Neutrophil (primary cell): ENCODE measurements around the gene EIF4EBP3.
"Not testable (repeated sequence)": the region's sequence is repeated elsewhere in the genome, so short reads cannot be mapped to it uniquely, and the experiment has no call there.

Source experiments
- H3K27ac ChIP-seq: fragments of 200-600 bp; sonication (generic); 2 replicates; pipeline ENCODE4 v1.5.1; 2016; ENCODE audit warnings: mild to moderate bottlenecking, moderate library complexity
- H3K27me3 ChIP-seq: fragments of 200-600 bp; sonication (generic); 2 replicates; pipeline ENCODE4 v1.6.0; 2016; ENCODE audit warnings: mild to moderate bottlenecking
- H3K36me3 ChIP-seq: fragments of 200-600 bp; sonication (generic); 2 replicates; pipeline ENCODE4 v1.5.1; 2017
- H3K4me1 ChIP-seq, 2 experiments: fragments of 200-600 bp in 1 of 2; sonication (generic) in 1 of 2; 1 replicate in 1 of 2; 2 replicates in 1 of 2; pipeline versions ENCODE4 v1.5.1 to v1.6.1; 2013 to 2016; ENCODE audit warnings: low read depth in 1 of 2, low read length in 1 of 2, mild to moderate bottlenecking in 1 of 2, moderate library complexity in 1 of 2; ENCODE audit not compliant: control insufficient read depth in 1 of 2, insufficient read depth in 1 of 2
- H3K4me3 ChIP-seq, 2 experiments: fragments of 200-600 bp in 1 of 2; sonication (generic) in 1 of 2; 1 replicate in 1 of 2; 2 replicates in 1 of 2; pipeline ENCODE4 v1.5.1; 2013 to 2016; ENCODE audit warnings: low read depth in 1 of 2, low read length in 1 of 2, mild to moderate bottlenecking in 1 of 2, moderate library complexity in 1 of 2
- H3K9me3 ChIP-seq: fragments of 200-600 bp; sonication (generic); 2 replicates; pipeline ENCODE4 v1.5.1; 2016
- TF ChIP-seq, protein P1 (sequence below): fragments of 200-600 bp; sonication (generic); IDR thresholded peaks from 2 replicates; pipeline ENCODE4 v1.5.1; 2016; ENCODE audit warnings: antibody characterized with exemption

Gene EIF4EBP3

DNA sequence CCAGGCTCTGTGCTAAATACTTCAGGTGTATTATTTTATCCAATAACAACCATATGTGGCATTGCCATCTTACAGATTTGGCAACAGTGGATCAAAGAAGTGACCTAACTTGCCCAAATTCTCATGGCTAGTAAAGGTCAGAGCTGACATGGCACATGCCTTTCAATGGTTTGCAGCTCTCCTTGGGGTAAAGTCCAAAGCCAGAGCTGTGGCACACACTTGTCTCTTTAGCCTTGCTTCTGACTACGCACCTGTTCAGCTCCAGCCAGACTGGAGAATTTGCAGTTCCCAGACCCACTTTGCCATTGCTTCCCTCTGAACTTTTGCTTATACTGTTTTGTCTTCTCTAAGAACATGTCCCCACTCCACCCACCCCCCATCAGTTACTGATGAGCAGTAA is 23.0 kb downstream of the EIF4EBP3 start:
- Histone ChIP-seq H3K27me3 (no peaks in the 10 kb centered on the region), H3K4me3 (no peak overlapping the region), H3K4me1 (peaks cover 20 to 37% of the 10 kb centered on the region in 2 experiments), H3K36me3 (peaks cover 5% of the 10 kb centered on the region), H3K9me3 (no peaks in the 10 kb centered on the region), H3K27ac (peak overlapping the region; percentile 94)
- TF ChIP-seq, protein P1, sequence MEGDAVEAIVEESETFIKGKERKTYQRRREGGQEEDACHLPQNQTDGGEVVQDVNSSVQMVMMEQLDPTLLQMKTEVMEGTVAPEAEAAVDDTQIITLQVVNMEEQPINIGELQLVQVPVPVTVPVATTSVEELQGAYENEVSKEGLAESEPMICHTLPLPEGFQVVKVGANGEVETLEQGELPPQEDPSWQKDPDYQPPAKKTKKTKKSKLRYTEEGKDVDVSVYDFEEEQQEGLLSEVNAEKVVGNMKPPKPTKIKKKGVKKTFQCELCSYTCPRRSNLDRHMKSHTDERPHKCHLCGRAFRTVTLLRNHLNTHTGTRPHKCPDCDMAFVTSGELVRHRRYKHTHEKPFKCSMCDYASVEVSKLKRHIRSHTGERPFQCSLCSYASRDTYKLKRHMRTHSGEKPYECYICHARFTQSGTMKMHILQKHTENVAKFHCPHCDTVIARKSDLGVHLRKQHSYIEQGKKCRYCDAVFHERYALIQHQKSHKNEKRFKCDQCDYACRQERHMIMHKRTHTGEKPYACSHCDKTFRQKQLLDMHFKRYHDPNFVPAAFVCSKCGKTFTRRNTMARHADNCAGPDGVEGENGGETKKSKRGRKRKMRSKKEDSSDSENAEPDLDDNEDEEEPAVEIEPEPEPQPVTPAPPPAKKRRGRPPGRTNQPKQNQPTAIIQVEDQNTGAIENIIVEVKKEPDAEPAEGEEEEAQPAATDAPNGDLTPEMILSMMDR: no peak

DNA sequence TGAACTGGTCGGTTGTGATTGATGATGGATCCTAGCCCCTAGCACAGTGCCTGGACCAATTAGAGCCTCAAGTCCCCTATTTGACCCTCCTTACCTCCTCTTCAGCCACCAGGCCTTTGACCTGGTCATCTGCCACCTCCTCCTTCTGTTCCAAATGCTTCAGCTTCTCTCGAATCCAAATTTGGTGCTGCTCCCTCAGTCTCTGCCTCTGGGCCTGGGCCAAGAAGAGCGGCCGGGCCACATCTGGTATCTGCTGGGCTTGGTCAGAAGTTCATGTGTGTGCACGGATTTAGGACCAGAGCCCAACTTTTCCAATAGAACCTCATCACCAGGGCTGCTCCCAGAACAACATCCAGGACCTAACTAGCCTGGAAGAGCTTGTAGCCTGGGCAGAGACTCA is 23.6 kb downstream of the EIF4EBP3 start:
- TF ChIP-seq, protein P1: no peak
- Histone ChIP-seq H3K36me3 (peaks cover 5% of the 10 kb centered on the region), H3K27ac (peak overlapping the region; percentile 94), H3K4me3 (no peak overlapping the region), H3K27me3 (no peaks in the 10 kb centered on the region), H3K9me3 (no peaks in the 10 kb centered on the region), H3K4me1 (peaks cover 24 to 36% of the 10 kb centered on the region in 2 experiments)

DNA sequence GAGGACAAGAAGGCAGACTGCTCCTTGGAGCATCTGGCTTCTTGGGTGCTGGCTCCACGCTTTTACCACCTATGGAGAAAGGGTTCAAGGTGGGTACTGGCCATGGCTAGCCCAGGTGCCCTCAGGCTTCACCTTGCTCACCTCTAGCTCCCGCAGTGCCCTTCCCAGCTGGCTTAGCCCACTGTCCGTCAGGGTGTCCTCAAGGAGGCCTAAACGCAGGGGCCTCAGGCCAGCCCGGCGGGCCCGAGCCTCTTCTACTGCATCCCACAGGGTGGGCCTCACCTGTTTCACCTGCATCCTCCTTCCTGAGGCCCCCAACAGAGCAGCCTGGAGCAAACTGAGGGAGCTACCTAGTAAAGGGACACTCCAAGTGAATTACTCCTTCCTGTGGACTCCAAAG is 26.2 kb downstream of the EIF4EBP3 start:
- no peak overlapping the region for H3K4me3 ChIP-seq
- H3K4me1 ChIP-seq: peaks cover 33 to 40% of the 10 kb centered on the region in 2 experiments

DNA sequence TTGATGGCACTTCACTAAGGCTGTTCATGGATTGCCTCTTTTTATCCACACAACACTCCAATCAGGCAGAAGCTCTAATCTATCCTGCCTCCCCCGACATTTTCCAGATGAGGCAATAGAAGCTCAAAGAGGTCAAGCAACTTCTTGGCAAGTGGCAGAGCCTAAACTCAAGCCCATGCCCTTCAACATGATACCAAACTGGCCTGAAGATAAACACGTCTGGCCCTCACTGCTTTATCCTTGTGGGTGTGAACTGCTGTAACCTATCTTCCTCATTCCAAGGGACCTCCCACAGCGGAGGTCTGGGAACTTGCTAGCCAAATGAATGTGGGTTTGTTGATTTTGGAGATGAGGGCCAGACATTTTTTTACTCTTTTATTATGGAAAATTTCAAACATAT is 26.7 kb downstream of the EIF4EBP3 start:
- no peaks in the 10 kb centered on the region for H3K36me3 ChIP-seq
- no peak overlapping the region for H3K4me3 ChIP-seq
- H3K4me1 ChIP-seq: peaks cover 28 to 35% of the 10 kb centered on the region in 2 experiments
- H3K27me3 ChIP-seq: no peaks in the 10 kb centered on the region
- peak overlapping the region; percentile 18 for H3K27ac ChIP-seq
- no peaks in the 10 kb centered on the region for H3K9me3 ChIP-seq
- TF ChIP-seq, protein P1: no peak

More for the DNA sequence above, 26.2 kb downstream of the EIF4EBP3 start:
- Histone ChIP-seq H3K27me3 (no peaks in the 10 kb centered on the region), H3K9me3 (no peaks in the 10 kb centered on the region), H3K36me3 (no peaks in the 10 kb centered on the region), H3K27ac (peak overlapping the region; percentile 18)
- TF ChIP-seq, protein P1: no peak

DNA sequence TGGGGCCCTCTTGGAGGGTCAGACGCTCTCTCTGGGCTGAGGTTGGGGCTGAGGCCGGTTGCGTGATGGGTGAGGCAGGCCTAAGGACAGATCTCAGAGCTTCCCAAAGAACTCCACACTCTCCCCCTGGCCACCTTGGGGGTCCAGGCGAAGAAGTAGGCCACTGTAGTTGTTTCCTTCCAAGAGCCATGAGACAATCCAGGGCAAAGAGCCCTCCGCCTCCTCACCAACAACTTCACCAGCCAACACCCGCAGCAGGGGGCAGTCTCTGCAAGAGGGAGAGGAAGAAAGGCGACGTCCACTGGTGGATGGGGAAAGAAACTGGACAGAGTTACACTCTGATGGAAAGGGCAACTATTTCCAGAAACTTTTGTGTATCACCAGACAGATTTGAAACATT is 27.8 kb downstream of the EIF4EBP3 start:
- TF ChIP-seq, protein P1: peak; percentile 74
- no peaks in the 10 kb centered on the region for H3K27me3 ChIP-seq
- H3K4me1 ChIP-seq: peaks cover 21 to 27% of the 10 kb centered on the region in 2 experiments
- H3K36me3 ChIP-seq: no peaks in the 10 kb centered on the region
- H3K9me3 ChIP-seq: no peaks in the 10 kb centered on the region
- H3K27ac ChIP-seq: peak overlapping the region; percentile 48
- H3K4me3 ChIP-seq: no peak overlapping the region

DNA sequence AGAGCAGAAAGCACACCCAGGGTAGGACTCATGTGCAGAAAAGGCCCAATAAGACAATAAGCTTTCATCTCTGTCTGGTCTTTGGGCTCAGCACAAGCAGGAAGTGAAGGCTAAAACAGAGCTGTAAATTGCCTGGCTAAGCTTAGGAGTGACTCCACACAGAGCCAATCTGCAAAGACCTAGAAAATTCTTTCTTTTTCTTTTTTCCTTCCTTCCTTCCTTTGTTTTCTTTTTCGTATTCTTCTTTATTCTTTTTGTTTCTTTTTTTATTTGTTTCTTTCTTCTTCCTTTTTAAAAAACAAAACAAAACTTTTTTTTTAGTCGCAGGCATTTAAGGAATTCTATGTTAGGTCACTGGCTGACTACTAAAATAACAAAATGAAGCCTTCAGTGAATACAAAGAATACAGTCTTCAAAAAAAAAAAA is 29.3 kb downstream of the EIF4EBP3 start:
- no peaks in the 10 kb centered on the region for H3K27me3 ChIP-seq

DNA sequence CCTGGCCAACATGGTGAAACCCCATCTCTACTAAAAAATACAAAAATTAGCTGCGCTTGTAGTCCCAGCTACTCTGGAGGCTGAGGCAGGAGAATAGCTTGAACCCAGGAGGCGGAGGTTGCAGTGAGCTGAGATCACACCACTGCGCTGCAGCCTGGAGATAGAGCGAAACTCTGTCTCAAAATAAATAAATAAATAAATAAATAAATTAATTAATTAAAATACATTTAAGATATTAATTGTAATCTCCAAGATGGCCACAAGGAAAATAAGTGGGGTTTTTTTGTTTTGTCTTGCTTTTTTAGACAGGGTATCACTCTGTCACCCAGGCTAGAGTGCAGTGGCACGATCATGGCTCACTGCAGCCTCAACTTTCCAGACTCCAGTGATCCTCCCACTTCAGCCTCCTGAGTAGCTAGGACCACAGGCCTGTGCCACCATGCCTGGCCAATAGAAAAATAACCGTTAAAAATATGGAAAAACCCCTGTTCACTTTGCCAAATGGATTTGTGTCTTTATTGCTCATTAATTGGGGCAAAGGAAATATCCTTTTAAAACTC is 31.8 kb downstream of the EIF4EBP3 start:
- not testable (repeated sequence) for H3K4me3 ChIP-seq, H3K36me3 ChIP-seq, H3K27me3 ChIP-seq, H3K27ac ChIP-seq, H3K9me3 ChIP-seq
- peaks cover 25 to 26% of the 10 kb centered on the region in 2 experiments for H3K4me1 ChIP-seq

More for the DNA sequence above, 29.3 kb downstream of the EIF4EBP3 start:
- TF ChIP-seq, protein P1: no peak
- Histone ChIP-seq H3K4me1 (peaks cover 25 to 26% of the 10 kb centered on the region in 2 experiments), H3K27ac (peak overlapping the region; percentile 78), H3K4me3 (no peak overlapping the region), H3K9me3 (no peaks in the 10 kb centered on the region), H3K36me3 (no peaks in the 10 kb centered on the region)
